AG04449 (cell line): ENCODE measurements around the gene PRSS37.

Source experiments
- CTCF ChIA-PET: fragments of 350-600 bp; formaldehyde crosslinking; extraction: SDS; loops from one replicate; lab custom pipeline; 2021; ENCODE audit warnings: antibody characterized with exemption; lab: Yijun Ruan, JAX
- POLR2A ChIA-PET: fragments of 400-600, 350-600 bp; formaldehyde crosslinking; extraction: SDS; loops from one replicate; lab custom pipeline; 2020; ENCODE audit warnings: antibody characterized with exemption, inconsistent platforms; lab: Yijun Ruan, JAX
- DNase-seq: peaks from one replicate; pipeline ENCODE4 v3.0.0-alpha.2; 2010; ENCODE audit warnings: low read depth, low spot score
- H3K4me3 ChIP-seq: 2 replicates; pipeline ENCODE4 v1.5.1; 2011; ENCODE audit warnings: low read depth, mild to moderate bottlenecking, control low read depth, low read length
- TF ChIP-seq, protein P1 (sequence below): IDR thresholded peaks from one replicate; pipeline ENCODE4 v1.5.1; 2011; ENCODE audit warnings: mild to moderate bottlenecking, moderate library complexity, low read length, control low read depth, inconsistent platforms; ENCODE audit not compliant: insufficient read depth; ENCODE audit errors: missing control alignments

Gene PRSS37, protein sequence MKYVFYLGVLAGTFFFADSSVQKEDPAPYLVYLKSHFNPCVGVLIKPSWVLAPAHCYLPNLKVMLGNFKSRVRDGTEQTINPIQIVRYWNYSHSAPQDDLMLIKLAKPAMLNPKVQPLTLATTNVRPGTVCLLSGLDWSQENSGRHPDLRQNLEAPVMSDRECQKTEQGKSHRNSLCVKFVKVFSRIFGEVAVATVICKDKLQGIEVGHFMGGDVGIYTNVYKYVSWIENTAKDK

DNA sequence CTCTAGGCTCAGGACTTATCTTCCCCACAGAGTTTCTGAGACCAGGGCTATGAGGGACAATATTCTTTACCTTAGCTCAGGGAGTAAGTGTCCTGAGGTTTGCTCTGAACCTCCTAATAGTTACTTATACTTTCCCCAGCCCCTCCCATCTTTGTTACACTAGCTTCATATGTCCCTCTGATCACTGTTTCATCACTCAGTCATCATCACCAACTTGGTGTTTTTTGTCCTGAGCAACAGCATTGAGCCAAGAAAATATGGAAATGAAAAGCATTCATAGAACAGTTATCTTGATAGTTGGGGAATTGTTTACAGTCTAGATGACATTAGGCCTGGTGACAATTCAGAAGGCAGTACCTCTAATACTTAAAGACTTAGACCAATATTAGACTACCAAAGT lies at the start of gene PRSS37:
Gene PRSS37, minus strand, starts transcription at position 101 of the 400 bp plus-strand sequence. CDS start 436 bp downstream, outside the sequence.
- TF ChIP-seq, protein P1, sequence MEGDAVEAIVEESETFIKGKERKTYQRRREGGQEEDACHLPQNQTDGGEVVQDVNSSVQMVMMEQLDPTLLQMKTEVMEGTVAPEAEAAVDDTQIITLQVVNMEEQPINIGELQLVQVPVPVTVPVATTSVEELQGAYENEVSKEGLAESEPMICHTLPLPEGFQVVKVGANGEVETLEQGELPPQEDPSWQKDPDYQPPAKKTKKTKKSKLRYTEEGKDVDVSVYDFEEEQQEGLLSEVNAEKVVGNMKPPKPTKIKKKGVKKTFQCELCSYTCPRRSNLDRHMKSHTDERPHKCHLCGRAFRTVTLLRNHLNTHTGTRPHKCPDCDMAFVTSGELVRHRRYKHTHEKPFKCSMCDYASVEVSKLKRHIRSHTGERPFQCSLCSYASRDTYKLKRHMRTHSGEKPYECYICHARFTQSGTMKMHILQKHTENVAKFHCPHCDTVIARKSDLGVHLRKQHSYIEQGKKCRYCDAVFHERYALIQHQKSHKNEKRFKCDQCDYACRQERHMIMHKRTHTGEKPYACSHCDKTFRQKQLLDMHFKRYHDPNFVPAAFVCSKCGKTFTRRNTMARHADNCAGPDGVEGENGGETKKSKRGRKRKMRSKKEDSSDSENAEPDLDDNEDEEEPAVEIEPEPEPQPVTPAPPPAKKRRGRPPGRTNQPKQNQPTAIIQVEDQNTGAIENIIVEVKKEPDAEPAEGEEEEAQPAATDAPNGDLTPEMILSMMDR: no peak
- POLR2A ChIA-PET: no interaction called here
- no peak for DNase-seq
- CTCF ChIA-PET: no interaction called here
- no peak within 1 kb of the TSS for H3K4me3 ChIP-seq

DNA sequence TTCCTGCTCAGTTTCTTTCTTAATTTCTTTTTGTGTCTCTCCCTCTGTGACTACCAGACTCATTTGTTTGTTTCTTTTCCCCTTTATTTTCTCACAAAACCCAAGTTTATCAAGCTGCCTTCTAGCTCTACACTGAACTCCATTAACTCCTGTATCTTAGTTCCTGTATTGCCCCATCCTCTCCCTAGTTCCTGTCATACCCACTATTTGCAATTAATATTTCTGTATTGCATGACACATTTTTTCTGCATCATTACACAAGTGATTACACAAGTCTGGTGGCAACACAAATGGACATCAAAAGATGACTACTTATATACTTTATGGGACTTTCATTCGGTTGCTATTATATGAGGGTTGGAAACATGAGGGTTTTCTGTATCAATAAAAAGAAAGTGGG lies 48.0 kb upstream of the PRSS37 start:
- H3K4me3 ChIP-seq: no peak overlapping the region
- no peak for DNase-seq
- TF ChIP-seq, protein P1: no peak
- POLR2A ChIA-PET: no interaction called here
- CTCF ChIA-PET: no interaction called here

DNA sequence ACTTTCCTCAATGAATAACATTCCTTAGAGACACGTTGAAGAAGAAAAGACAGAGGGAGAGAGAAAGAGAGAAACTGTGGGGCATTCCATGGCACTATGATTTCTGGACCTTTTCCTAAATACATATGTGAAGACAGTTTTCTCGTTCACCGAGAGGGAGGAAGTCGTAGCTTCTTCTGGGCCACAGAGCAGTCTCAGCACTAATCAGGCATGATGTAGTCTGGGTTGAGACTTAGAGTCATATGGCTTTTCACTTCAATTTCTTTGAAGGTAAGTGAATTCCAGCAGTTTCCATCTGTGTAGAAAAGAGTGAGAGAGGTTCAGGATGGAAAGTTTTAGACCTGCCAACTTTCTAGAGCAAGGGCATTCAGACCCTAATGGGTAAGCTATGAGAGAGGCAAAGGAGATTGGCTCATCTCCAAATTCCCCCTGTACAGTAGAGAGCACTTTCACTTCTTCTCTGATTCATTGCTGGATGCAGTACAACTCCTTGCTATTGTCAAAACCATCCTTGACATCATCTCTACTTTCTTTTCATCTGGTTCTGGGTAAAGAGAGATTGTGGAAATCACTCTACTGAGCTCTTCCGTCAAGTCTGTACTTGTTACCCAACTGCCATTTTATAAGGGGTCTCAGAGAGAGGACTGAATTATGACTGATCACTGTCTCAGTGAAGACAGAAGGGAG lies 43.4 kb upstream of the PRSS37 start:
- ChIA-PET CTCF (no interaction called here), POLR2A (no interaction called here)
- TF ChIP-seq, protein P1: no peak
- DNase-seq: no peak
- no peak overlapping the region for H3K4me3 ChIP-seq

DNA sequence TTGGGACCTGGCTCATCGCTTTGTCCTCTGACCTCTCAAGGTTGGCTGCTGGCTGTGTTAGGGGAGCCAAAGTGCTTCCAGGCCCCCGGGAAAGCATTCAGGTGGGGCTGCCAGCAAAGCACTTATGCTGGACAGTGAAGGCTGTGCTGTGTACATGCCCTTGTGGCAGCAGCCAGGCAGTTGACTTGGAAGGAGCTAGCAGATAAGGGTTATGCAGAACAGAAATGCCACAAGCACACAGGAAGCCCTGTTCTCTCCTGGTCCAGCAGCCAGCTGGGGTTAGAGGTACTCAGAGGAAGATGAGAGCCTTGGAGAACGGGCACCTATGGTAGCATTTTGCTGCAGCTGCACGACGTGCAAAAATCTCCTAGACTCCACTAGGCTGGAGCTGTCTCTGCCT lies 39.7 kb upstream of the PRSS37 start:
- DNase-seq: no peak
- CTCF ChIA-PET: no interaction called here
- TF ChIP-seq, protein P1: no peak
- POLR2A ChIA-PET: no interaction called here
- no peak overlapping the region for H3K4me3 ChIP-seq

DNA sequence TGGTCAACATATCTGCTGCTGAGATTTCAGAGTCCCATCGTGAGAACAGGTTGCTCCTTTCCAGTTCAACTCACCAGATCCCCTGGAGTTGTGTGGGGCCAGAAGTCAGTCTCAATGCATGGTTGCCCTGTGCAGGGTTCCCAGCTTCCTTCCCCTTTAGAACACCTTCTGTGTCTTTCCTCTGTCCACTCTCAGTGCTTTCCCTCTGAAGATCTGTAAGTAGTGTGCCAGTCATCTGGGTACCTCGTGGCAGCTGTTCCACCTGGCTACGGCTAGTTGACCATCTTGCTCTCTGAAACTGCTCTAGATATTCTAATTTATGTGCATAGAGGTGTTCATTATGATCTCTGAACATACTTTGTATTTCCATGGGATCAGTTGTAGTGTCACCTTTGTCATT lies 36.1 kb upstream of the PRSS37 start:
- H3K4me3 ChIP-seq: no peak overlapping the region
- no peak for DNase-seq
- POLR2A ChIA-PET: no interaction called here
- TF ChIP-seq, protein P1: no peak
- CTCF ChIA-PET: no interaction called here

DNA sequence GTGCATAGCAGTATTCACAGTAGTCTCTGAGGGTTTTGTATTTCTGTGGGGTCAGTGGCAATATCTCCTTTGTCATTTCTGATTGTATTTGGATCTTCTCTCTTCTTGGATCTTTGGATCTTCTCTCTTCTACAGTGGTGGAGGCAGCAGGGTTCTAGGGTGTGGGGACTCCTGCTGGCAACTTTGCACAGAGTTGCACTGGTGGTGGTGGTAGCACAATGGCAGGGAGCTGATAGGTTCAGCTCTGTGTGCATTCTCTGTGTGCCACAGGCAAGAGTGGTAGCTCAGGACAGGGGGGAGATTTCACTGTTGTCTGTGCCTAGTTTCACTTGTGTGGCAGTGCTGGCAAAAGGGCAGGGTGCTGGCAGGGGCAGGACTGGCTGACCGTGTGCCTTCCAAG lies 35.1 kb upstream of the PRSS37 start:
- CTCF ChIA-PET: no interaction called here
- TF ChIP-seq, protein P1: no peak
- no peak overlapping the region for H3K4me3 ChIP-seq
- POLR2A ChIA-PET: no interaction called here
- no peak for DNase-seq
